T-helper 1 cell treated with Interleukin-12 subunit alpha and Interleukin-12 subunit beta and Interleukin-4 antibody, amounts not matched to agents 30 ng/mL and 1 ng/mL, for 36 hours (primary cell): ENCODE results near the gene PTPRM. TPM values are rescaled to one million over a fixed set of nuclear protein-coding genes. Genes with fewer than 3 reads are reported as not detected.

ENCODE experiments used
- intact Hi-C: fragments of 100-400 bp; cut with micrococcal nuclease; formaldehyde crosslinking; loops from one replicate; pipeline ENCODE4 v1.15.1; 2024
- total RNA-seq: library from RNA; stranded (reverse); gene quantifications from 2 replicates; pipeline ENCODE4 v1.2.3, GENCODE V29; 2022

PTPRM gene
- total RNA-seq, 1 donor from 2014 or later = 8.2 TPM

GRCh38 chr18:8151181-8151580 lies 584.1 kb downstream of the PTPRM start:
- intact Hi-C loops = no loop called here

- intact Hi-C loops = no loop called here
Observed at GRCh38 chr18:8153887-8154583, 586.9 kb downstream of the PTPRM start.

GRCh38 chr18:8162802-8163201 lies 595.7 kb downstream of the PTPRM start:
- intact Hi-C loops = no loop called here

- intact Hi-C loops = no loop called here
Observed at GRCh38 chr18:8163286-8163959, 596.3 kb downstream of the PTPRM start.

- intact Hi-C loops = no loop called here
Observed at GRCh38 chr18:8165095-8165494, 598.0 kb downstream of the PTPRM start.

GRCh38 chr18:8167026-8167425 lies 599.9 kb downstream of the PTPRM start:
- intact Hi-C loops = no loop called here

GRCh38 chr18:8167673-8168072 lies 600.6 kb downstream of the PTPRM start:
- intact Hi-C loops = no loop called here

GRCh38 chr18:8169722-8170121 lies 602.6 kb downstream of the PTPRM start:
- intact Hi-C loops = no loop called here

GRCh38 chr18:8174771-8175170 lies 607.7 kb downstream of the PTPRM start:
- intact Hi-C loops = no loop called here

GRCh38 chr18:8175501-8176061 lies 608.5 kb downstream of the PTPRM start:
- intact Hi-C loops = no loop called here

GRCh38 chr18:8176109-8176508 lies 609.0 kb downstream of the PTPRM start:
- intact Hi-C loops = no loop called here

- intact Hi-C loops = no loop called here
Observed at GRCh38 chr18:8176554-8176953, 609.4 kb downstream of the PTPRM start.

- intact Hi-C loops = no loop called here
Observed at GRCh38 chr18:8177330-8178016, 610.4 kb downstream of the PTPRM start.

GRCh38 chr18:8186413-8186812 lies 619.3 kb downstream of the PTPRM start:
- intact Hi-C loops = no loop called here

- intact Hi-C loops = no loop called here
Observed at GRCh38 chr18:8188184-8188583, 621.1 kb downstream of the PTPRM start.

GRCh38 chr18:8190980-8191379 lies 623.9 kb downstream of the PTPRM start:
- intact Hi-C loops = no loop called here

GRCh38 chr18:8194431-8194830 lies 627.3 kb downstream of the PTPRM start:
- intact Hi-C loops = no loop called here

- intact Hi-C loops = no loop called here
Observed at GRCh38 chr18:8196238-8196637, 629.1 kb downstream of the PTPRM start.

GRCh38 chr18:8197499-8197898 lies 630.4 kb downstream of the PTPRM start:
- intact Hi-C loops = no loop called here

- intact Hi-C loops = no loop called here
Observed at GRCh38 chr18:8207996-8208395, 640.9 kb downstream of the PTPRM start.

- intact Hi-C loops = no loop called here
Observed at GRCh38 chr18:8208716-8209115, 641.6 kb downstream of the PTPRM start.
